DMS114 treated with DMSO at 0.1 percent for 48 hours (cell line): ENCODE data around the gene DNAJB6.

Experiments
- DNase-seq: peaks from one replicate; lab custom pipeline; 2025; ENCODE audit not compliant: unreplicated experiment; lab: John Stamatoyannopoulos, UW

The DNAJB6 gene

GRCh38 chr7:157362729-157363128, 25.9 kb downstream of the DNAJB6 start:
- no peak for DNase-seq

DNA sequence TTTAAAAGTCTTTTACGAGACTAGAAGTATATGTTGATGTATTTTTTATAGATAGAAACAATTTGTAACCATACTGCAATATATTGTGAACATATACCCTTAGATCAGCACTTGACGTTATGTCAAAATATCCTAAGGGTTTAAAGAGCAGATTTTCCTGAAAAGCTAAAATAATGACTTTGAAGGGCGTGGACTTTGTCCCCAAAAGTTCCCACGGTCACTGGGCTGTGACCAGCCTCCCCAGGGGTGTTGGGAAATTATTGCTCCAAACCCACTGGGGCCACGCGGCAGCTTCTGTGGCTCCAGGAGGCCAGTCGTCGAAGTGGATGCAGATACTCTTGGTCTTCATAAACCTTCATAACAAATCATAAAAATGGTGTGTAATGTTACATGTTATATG, 29.9 kb downstream of the DNAJB6 start:
- DNase-seq = no peak

DNA sequence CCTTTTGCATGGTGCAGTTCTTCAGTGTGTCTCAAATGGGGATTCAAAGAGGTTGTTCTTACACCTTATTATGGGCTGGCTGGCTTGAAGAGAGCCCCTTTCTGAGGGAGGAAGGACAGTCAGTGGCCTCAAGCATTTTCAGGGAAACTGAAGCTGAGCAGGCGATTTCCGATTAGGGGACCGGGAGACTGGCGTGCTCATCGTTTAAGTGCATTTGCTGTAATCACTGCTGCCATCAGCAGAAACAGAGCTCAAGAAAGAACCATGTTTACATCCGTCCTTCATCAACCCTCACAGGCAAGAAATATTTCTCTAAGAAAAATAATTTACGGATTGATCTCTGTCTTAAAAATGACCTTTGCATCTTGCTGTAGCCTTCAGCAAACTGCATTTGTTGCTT, 32.2 kb downstream of the DNAJB6 start:
- DNase-seq = no peak

GRCh38 chr7:157370742-157371141, 33.9 kb downstream of the DNAJB6 start:
- no peak for DNase-seq

DNA sequence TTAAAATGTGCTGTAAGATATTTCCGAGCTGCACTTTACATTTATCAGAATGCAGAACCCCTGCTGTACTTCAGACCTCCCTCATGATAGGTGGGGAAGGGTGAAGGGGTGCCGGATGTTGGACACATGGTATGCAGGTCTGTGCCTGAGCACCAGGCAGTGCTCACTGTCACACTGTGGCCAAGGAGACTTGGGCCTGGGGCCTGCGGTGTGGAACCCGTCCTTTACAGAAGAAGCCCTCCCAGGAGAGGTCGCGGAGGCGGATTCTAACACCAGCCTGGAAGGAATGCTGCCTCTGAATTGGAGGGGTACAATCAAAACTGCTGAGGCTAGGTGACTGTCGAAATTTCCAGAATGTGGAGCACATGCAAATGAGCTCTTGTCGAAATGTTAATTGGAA, 34.5 kb downstream of the DNAJB6 start:
- no peak for DNase-seq

DNA sequence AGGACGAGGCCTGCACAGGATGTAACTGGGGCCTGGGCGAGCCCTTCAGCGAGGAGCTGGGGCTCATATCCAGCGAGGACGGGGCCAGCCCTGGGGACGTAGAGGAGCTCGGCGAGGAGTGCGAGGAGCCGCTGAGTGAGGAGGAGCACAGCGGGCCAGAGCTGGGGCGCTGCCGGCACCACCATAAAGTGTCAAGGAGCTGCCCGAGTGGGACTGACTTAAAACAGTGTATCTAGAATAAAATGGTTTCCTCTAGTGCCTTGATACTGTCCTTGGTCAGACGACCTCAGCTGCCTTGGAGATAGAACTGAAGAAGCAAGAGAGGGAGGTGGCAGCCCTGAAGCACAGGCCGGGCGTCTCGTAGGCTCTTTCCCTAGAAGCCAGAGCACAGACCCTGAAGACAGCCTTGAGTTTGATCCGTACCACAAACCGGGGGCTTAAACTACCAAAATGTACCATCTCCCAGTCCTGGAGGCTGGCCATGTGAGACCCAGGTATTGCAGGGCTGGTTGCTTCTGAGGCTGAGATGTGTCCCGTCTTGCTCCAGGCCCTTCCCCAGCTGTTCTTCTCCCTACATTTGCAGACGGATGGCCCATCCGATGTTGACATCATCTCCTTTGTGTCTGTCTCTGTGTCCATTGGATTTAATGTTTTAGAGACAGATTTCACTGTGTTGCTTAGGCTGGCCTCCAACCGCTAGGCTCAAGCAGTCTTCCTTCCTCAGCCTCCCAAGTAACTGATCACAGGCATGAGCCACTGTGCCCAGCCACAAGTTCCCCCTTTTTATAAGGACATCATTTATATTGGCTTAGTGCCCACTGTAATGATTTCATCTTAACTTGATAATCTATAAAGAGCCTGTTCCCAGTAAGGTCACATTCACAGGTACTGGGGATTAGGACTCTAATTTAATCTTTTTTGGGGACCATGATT, 35.8 kb downstream of the DNAJB6 start:
- no peak for DNase-seq

DNA sequence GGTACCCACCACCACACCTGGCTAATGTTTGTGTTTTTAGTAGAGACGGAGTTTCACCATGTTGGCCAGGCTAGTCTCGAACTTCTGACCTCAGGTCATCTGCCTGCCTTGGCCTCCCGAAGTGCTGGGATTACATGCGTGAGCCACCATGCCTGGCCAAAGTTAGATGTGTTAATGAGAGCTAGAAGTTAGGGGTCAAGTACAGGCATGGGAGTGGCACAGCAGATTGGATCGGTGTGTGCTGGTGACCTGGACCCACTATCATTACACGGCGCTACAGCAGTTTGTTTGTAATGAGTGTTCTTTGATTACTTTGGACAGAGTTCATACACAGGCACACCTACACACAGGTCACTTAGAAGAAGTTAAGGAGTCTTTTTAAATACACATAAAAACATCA, 36.7 kb downstream of the DNAJB6 start:
- no peak for DNase-seq

- DNase-seq = no peak
Observed at GRCh38 chr7:157375410-157375809, 38.6 kb downstream of the DNAJB6 start.

DNA sequence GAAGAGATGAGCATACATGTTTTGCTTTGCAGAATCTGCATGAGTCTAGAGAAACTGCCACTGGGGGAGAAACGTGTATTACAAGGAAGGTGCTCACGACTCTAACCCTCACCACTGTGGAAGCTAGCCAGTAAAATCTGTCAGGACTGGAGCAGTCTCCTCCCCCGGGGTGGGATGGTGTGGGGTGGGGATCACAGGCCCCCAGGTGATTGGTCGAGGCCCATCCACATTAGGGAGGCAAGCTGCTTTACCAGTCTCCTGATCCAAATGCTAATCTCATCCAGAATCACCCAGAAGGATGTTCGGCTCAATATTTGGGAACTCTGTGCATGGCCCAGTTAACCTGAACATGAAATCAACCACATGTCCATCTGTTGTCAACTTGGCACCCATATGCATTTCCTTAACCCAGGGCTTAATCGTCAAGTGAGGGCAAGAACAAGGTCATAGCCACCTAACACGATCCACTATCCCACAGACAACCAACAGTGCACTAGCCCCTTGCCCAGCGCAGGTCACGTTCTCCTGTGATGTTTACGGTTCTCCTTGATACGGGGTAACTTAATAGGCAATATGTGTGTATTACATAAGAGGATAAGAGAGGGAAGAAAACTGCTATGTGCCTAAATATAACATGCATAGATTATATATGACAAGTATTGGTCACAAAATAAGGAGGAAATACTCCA, 40.8 kb downstream of the DNAJB6 start:
- no peak for DNase-seq

- DNase-seq = no peak
Observed at GRCh38 chr7:157378390-157378789, 41.6 kb downstream of the DNAJB6 start.

DNA sequence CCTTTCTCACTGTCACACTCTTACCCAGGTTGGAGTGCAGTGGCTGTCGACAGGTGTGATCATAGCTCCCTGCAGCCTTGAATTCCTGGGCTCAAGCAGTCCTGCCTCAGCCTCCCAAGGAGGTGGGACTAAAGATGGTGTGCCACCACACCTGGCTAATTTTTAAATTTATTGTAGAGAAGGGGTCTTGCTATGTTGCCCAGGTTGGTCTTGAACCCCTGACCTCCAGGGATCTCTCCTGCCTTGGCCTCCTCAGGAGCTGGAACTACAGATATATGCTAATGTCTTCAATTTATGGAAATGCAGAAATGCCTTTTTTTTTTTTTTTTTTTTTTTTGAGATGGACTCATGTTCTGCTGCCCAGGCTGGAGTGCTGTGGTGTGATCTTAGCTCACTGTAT, 42.7 kb downstream of the DNAJB6 start:
- DNase-seq = no peak

GRCh38 chr7:157380416-157380815, 43.6 kb downstream of the DNAJB6 start:
- no peak for DNase-seq

DNA sequence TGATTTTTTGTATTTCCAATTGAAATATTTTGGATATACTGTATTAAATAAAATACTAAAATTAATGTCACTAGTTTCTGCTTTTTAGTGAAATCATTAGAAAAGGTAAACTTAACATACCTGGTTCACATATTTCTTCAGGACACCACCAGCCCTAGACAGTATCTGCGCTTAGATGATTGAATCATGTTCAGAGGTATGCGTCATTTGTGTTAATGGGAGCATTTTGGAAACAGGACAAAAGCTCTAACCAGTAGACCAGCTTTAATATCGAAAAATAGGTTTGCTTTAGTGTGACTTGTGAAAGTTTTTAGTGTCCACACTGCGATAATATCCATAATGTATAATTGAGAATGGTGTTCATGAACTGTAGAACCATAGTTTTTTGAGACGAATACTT, 47.1 kb downstream of the DNAJB6 start:
- no peak for DNase-seq

- DNase-seq = no peak
Observed at GRCh38 chr7:157384301-157384700, 47.5 kb downstream of the DNAJB6 start.

DNA sequence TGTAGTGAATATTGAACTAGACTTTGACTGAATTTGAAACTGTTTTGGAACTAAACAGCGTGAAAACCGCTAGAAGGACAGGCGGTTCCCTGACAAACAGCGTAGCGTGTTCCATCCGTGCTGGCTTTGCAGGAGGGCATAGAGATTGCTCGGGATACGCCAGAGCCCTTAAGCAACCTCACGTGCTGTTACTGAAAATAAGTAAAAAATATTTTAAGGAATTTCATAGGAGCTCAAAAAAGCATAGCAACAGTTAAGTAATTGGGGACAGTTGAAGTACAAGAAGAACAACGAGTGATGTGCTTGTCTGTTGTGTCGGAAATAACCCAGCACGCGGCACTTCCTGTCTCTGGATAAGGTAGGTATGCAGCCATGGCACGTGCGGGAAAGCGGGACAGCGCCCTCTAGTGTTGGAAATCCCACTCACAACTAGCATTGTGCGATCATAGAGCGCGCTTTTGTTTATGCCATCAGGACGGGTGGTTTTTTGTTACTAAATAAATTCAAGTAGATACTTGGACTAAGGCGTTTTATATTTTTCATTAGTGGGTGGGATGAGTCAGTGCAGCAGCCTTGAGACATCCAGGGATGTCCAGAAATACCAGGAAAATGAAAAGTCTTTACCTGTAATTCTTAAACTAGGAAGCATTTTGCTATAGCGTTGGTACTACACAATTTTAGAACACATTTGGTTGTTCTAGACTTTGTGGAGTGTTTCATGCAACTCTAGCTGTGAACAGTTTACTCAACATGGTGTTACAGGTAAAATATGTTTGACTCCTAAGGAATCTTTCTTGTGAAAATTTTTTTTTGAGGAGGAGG, 50.4 kb downstream of the DNAJB6 start:
- peak; percentile 19 for DNase-seq

DNA sequence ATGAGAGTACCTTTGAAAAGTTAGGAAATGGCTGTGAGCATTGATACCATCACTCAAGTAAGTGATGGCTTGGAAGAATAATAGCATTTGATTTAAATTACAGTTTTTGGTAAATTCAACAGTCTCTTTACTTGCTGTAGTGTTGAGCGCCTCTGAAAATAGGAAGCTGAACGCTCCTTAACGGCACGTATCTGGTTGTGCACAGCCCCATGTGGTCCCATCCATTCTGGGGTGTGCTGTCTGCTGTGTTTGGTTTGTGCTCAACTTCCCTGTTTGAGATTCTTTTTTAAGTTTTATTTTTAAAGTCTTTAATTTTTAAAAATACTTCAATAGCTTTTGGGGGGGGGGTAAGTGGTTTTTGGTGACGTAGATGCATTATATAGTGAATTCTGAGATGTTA, 51.5 kb downstream of the DNAJB6 start:
- DNase-seq = no peak

DNA sequence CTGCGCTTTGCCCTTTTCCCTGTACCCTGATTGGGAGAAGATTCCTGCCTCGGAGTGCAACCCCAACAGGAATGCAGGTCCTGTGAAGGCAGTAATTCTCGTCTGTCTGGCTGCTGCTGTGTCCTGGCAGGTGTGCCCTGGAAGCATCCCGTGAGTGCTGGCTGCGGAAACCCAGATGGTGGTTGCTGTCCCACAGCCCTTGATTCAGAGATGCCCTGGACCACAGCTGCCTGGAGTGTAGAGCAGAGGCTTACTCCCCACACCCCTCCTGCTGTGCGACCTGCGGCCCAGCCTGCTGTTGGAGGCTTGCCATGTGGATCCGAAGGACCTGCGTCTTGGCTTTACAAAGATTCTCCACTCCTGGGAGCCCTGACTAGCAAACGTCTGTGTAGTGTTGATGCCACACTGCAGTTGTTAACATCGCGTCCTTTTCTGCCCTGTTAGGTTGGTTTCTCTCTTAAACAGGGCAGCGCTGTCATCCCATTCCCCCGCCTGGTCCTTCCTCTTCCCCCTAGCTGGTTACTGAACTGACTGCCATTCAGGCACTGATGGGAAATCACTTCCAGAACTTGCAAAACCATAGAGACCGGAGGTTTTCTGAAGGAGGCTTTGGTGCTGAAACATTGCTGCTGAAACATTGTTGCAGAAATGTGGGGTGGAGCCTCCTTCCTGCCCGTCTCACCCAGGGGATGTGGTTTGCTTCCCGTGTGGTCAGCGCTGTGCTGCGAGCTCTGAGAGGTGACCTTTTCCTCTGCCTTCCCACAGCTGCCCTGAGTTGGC, 53.3 kb downstream of the DNAJB6 start:
- no peak for DNase-seq

DNA sequence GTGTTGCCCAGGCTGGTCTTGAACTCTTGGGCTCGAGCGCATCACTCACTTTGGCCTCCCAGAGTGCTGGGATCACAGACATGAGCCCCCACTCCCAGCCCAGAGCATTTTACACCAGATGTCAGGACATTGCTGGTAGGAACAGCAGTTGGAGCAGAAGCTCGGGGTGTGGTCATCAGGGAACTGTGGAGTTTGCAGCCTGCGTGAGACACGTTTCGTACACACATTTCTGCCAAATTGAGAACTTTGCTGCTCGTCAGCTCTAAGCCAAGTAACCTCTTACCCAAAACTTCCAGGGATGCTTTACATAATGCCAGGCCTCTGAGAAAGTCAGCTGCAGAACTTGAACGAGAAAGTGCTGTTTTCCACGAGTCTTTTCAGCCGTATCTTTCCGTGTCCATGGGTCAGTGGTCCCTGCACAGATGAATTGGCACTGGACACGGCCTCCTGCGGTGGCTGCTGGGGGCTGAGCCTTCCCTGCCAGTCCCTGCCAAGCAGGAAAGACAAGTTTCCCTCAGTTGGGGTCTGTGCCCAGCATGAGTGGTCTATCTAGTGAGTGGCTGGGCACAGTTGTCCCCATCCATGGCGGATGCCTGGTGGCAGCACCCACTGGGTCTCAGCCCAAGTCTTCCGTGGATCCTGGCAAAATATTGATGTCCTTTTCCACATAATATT, 54.4 kb downstream of the DNAJB6 start:
- DNase-seq = no peak

DNA sequence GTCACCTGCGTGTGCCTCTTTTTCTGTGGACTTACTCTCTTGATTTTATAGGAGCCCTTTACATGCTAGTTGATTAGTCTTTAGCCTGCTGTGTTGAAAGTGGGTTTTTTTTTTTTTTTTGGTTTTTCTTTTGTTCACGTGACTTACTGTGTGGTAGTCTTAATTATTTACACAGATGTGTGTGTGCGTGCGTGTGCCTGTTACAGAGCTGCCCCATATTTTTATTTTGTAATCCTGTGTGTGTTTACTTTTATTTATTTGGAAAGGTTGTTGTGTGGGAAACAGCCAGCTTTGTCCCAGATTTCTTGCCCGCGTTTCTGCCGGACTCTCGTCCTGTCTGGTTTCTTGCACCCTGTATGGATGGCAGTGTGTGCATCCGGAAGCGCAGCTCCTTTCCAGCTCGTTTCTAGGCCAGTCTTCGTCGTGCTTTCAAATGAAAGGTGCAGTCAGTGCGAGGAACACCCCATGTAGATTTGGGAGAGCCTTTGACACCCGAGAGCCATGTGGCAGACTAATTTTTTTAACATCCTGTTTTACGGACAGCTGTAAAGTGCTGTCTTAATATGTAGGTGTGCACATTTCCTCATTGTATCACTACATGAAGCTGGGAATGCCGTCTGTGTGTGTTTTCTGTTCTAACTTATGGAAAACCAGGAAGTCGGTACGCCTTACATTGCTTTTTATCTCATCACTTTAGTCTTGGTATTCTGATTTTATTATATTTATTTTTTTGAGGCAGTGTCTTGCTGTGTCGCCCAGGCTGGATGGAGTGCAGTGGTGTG, 55.6 kb downstream of the DNAJB6 start:
- DNase-seq = no peak
